Naive thymus-derived CD4-positive, alpha-beta T cell (primary cell): ENCODE measurements around the gene UBE4B. TPM values are rescaled to one million over a fixed set of nuclear protein-coding genes. Genes with fewer than 3 reads are reported as not detected.
"Not testable (repeated sequence)": the region's sequence is repeated elsewhere in the genome, so short reads cannot be mapped to it uniquely, and the experiment has no call there.

Source experiments
- ATAC-seq: fragments of 150-1000 bp; cut with Tn5 transposase; 2 replicates; pipeline ENCODE4 v1.10.0; 2021; ENCODE audit warnings: mild to moderate bottlenecking, moderate library complexity
- CTCF ChIA-PET: fragments of 350-600 bp; sonication (Branson Sonifier 250); formaldehyde crosslinking; loops from one replicate; lab custom pipeline; 2021; ENCODE audit warnings: antibody characterized with exemption; lab: Charles Lee
- POLR2A ChIA-PET: fragments of 350-600 bp; sonication (Branson Sonifier 250); formaldehyde crosslinking; loops from one replicate; lab custom pipeline; 2021; ENCODE audit warnings: antibody characterized with exemption, inconsistent platforms; lab: Charles Lee
- DNase-seq, 9 donors: peaks; one replicate each; pipeline versions ENCODE4 v3.0.0 to v3.0.0-alpha.2; 2020 to 2022; ENCODE audit warnings: mixed read lengths in 1 of 9
- H3K27ac ChIP-seq: one replicate; pipeline ENCODE4 v1.7.0; 2013; ENCODE audit warnings: mild to moderate bottlenecking, low read depth, low read length, moderate library complexity
- H3K27me3 ChIP-seq, 2 donors: one replicate each; pipeline ENCODE4 v1.7.0; 2013; ENCODE audit warnings: low read length in 2 of 2, mild to moderate bottlenecking in 2 of 2, moderate library complexity in 2 of 2; ENCODE audit not compliant: control insufficient read depth in 2 of 2, insufficient read depth in 2 of 2
- H3K36me3 ChIP-seq, 3 experiments: 1 replicate in 2 of 3; 2 replicates in 1 of 3; pipeline ENCODE4 v1.7.0; 2013; ENCODE audit warnings: low read length in 3 of 3, mild to moderate bottlenecking in 3 of 3, moderate library complexity in 1 of 3; ENCODE audit not compliant: insufficient read depth in 3 of 3, control insufficient read depth in 2 of 3
- H3K4me1 ChIP-seq, 2 donors: one replicate each; pipeline ENCODE4 v1.7.0; 2013; ENCODE audit warnings: low read length in 2 of 2, mild to moderate bottlenecking in 2 of 2, moderate library complexity in 1 of 2; ENCODE audit not compliant: control insufficient read depth in 2 of 2, insufficient read depth in 2 of 2
- H3K4me3 ChIP-seq: 2 replicates; pipeline ENCODE4 v1.7.0; 2013; ENCODE audit warnings: mild to moderate bottlenecking, low read length
- H3K9me3 ChIP-seq, 3 experiments: 1 replicate in 2 of 3; 2 replicates in 1 of 3; pipeline ENCODE4 v1.7.0; 2013; ENCODE audit warnings: low read length in 3 of 3; ENCODE audit not compliant: control insufficient read depth in 2 of 3
- H3K27ac Mint-ChIP-seq, 9 donors: one replicate each; pipeline ENCODE4 v1.8.0; 2020 to 2022; ENCODE audit warnings: mixed read lengths in 9 of 9, mild to moderate bottlenecking in 8 of 9, moderate library complexity in 5 of 9, inconsistent platforms in 2 of 9
- H3K27me3 Mint-ChIP-seq, 5 donors: one replicate each; pipeline ENCODE4 v1.8.0; 2021 to 2022; ENCODE audit warnings: mixed read lengths in 5 of 5, mild to moderate bottlenecking in 1 of 5
- H3K36me3 Mint-ChIP-seq, 5 donors: one replicate each; pipeline ENCODE4 v1.8.0; 2020 to 2022; ENCODE audit warnings: mixed read lengths in 5 of 5, mild to moderate bottlenecking in 3 of 5, inconsistent platforms in 1 of 5
- H3K4me1 Mint-ChIP-seq, 7 donors: one replicate each; pipeline ENCODE4 v1.8.0; 2020 to 2022; ENCODE audit warnings: mixed read lengths in 7 of 7, mild to moderate bottlenecking in 3 of 7, inconsistent platforms in 1 of 7
- H3K4me3 Mint-ChIP-seq, 10 donors: one replicate each; pipeline ENCODE4 v1.8.0; 2020 to 2022; ENCODE audit warnings: mild to moderate bottlenecking in 10 of 10, mixed read lengths in 10 of 10, moderate library complexity in 6 of 10, inconsistent platforms in 2 of 10
- H3K9me3 Mint-ChIP-seq, 11 donors: one replicate each; pipeline ENCODE4 v1.8.0; 2020 to 2022; ENCODE audit warnings: mixed read lengths in 11 of 11, mild to moderate bottlenecking in 4 of 11, inconsistent platforms in 1 of 11, moderate library complexity in 1 of 11
- intact Hi-C, 2 donors: fragments of 100-400 bp; cut with micrococcal nuclease; formaldehyde crosslinking; loops; one replicate each; pipeline ENCODE4 v1.15.1; 2023
- polyA plus RNA-seq, 2 donors: library from polyadenylated mRNA; unstranded; fragments of 300-500 nt; fragmentation: Illumina TruSeq; gene quantifications; one replicate each; pipeline ENCODE4 v1.2.3, GENCODE V29; 2021
- total RNA-seq, 6 experiments: library from RNA in 5 of 6; stranded (reverse) in 5 of 6; gene quantifications; 1 replicate in 5 of 6; 2 replicates in 1 of 6; pipeline ENCODE4 v1.2.3 and lab custom pipeline; 2021 to 2026

The UBE4B gene
- total and polyA plus RNA-seq, 7 experiments from 2014 or later = 7.5 to 48.3 (median 39.2) TPM

- Mint-ChIP-seq H3K36me3 (peaks cover 0 to 4% (median 2%) of the 10 kb centered on the region in 5 donors), H3K27me3 (peaks cover 16 to 44% (median 26%) of the 10 kb centered on the region in 5 donors), H3K9me3 (peaks cover 0 to 1% (median 0%) of the 10 kb centered on the region in 11 donors), H3K4me1 (peaks cover 6 to 15% (median 10%) of the 10 kb centered on the region in 7 donors), H3K27ac (no peak overlapping the region), H3K4me3 (no peak overlapping the region)
- ChIA-PET CTCF (no interaction called here), POLR2A (no interaction called here)
- DNase-seq (no peak), ATAC-seq (no peak)
- no peaks in the 10 kb centered on the region for H3K36me3 ChIP-seq
- no peaks in the 10 kb centered on the region for H3K4me1 ChIP-seq
- H3K27ac ChIP-seq = no peak overlapping the region
- H3K9me3 ChIP-seq = no peaks in the 10 kb centered on the region
- no peak overlapping the region for H3K4me3 ChIP-seq
- intact Hi-C loops = no loop called here
- H3K27me3 ChIP-seq = peaks cover 0 to 2% of the 10 kb centered on the region in 2 donors
These were observed 39.1 kb upstream of the UBE4B start for GRCh38 chr1:9993561-9994075.

- Mint-ChIP-seq H3K36me3 (peaks cover 0 to 4% (median 3%) of the 10 kb centered on the region in 5 donors), H3K9me3 (peaks cover 0 to 1% (median 0%) of the 10 kb centered on the region in 11 donors), H3K4me1 (peaks cover 4 to 18% (median 10%) of the 10 kb centered on the region in 7 donors), H3K4me3 (peak within 1 kb of the TSS; percentile 79 to 96 (median 86)), H3K27ac (no peak within 1 kb of the TSS), H3K27me3 (peaks cover 29 to 53% (median 37%) of the 10 kb centered on the region in 5 donors)
- ATAC-seq = peak; percentile 50
- peak in 6 of 9 donors; percentile 4 to 22 (median 7) for DNase-seq
- intact Hi-C loops = no loop called here
- ChIA-PET POLR2A (no interaction called here), CTCF (no interaction called here)
- Histone ChIP-seq H3K27ac (no peak within 1 kb of the TSS), H3K27me3 (peaks cover 0 to 3% of the 10 kb centered on the region in 2 donors), H3K36me3 (no peaks in the 10 kb centered on the region), H3K9me3 (no peaks in the 10 kb centered on the region), H3K4me3 (no peak within 1 kb of the TSS), H3K4me1 (no peaks in the 10 kb centered on the region)
These were observed 35.9 kb upstream of the UBE4B start, which contains the start of gene RBP7 for GRCh38 chr1:9996624-9997582. Gene RBP7, plus strand, starts transcription at chr1:9997228. Its CDS starts 31 bp downstream, at chr1:9997259.

- H3K27ac Mint-ChIP-seq = no peak overlapping the region
- ATAC-seq (no peak), DNase-seq (no peak)
- peaks cover 0 to 3% of the 10 kb centered on the region in 2 donors for H3K27me3 ChIP-seq
- no peaks in the 10 kb centered on the region for H3K4me1 ChIP-seq
- no peak overlapping the region for H3K4me3 ChIP-seq
- H3K4me1 Mint-ChIP-seq = peaks cover 4 to 18% (median 10%) of the 10 kb centered on the region in 7 donors
- POLR2A ChIA-PET = no interaction called here
- no peaks in the 10 kb centered on the region for H3K9me3 ChIP-seq
- CTCF ChIA-PET = no interaction called here
- H3K9me3 Mint-ChIP-seq = no peaks in the 10 kb centered on the region
- peaks cover 26 to 39% (median 32%) of the 10 kb centered on the region in 5 donors for H3K27me3 Mint-ChIP-seq
- no peak overlapping the region for H3K4me3 Mint-ChIP-seq
- H3K36me3 ChIP-seq = no peaks in the 10 kb centered on the region
- intact Hi-C loops = no loop called here
- H3K27ac ChIP-seq = no peak overlapping the region
- H3K36me3 Mint-ChIP-seq = peaks cover 0 to 4% (median 0%) of the 10 kb centered on the region in 5 donors
These were observed 31.6 kb upstream of the UBE4B start for GRCh38 chr1:10001016-10001665.

GRCh38 chr1:10005248-10005647 is 27.5 kb upstream of the UBE4B start:
- CTCF ChIA-PET, H3K4me1 Mint-ChIP-seq: not testable (repeated sequence)

GRCh38 chr1:10007169-10007568 is 25.6 kb upstream of the UBE4B start:
- Histone ChIP-seq H3K27me3 (no peaks in the 10 kb centered on the region), H3K4me3 (no peak overlapping the region), H3K4me1 (no peaks in the 10 kb centered on the region), H3K9me3 (no peaks in the 10 kb centered on the region), H3K36me3 (no peaks in the 10 kb centered on the region), H3K27ac (no peak overlapping the region)
- Mint-ChIP-seq H3K27ac (no peak overlapping the region), H3K36me3 (no peaks in the 10 kb centered on the region), H3K4me1 (no peaks in the 10 kb centered on the region), H3K4me3 (no peak overlapping the region), H3K9me3 (no peaks in the 10 kb centered on the region), H3K27me3 (peaks cover 0 to 10% (median 5%) of the 10 kb centered on the region in 5 donors)
- no peak for ATAC-seq
- intact Hi-C loops = no loop called here
- DNase-seq = no peak
- ChIA-PET CTCF (no interaction called here), POLR2A (interaction anchor here (0.6 kb wide), 1 partner anchor 373 kb away, joined by 6 read pairs; no protein-coding TSS in a partner anchor)

More at GRCh38 chr1:10005248-10005647, 27.5 kb upstream of the UBE4B start:
- H3K4me3 ChIP-seq, ATAC-seq, H3K36me3 Mint-ChIP-seq, intact Hi-C loops, H3K4me3 Mint-ChIP-seq, DNase-seq, H3K9me3 ChIP-seq, H3K27ac Mint-ChIP-seq, H3K36me3 ChIP-seq, H3K9me3 Mint-ChIP-seq, H3K4me1 ChIP-seq, H3K27ac ChIP-seq, H3K27me3 ChIP-seq, POLR2A ChIA-PET: not testable (repeated sequence)
- H3K27me3 Mint-ChIP-seq = peaks cover 5 to 14% (median 13%) of the 10 kb centered on the region in 5 donors

- ChIA-PET CTCF (no interaction called here), POLR2A (no interaction called here)
- H3K27ac Mint-ChIP-seq = no peak overlapping the region
- Histone ChIP-seq H3K9me3 (no peaks in the 10 kb centered on the region), H3K27me3 (no peaks in the 10 kb centered on the region), H3K36me3 (no peaks in the 10 kb centered on the region), H3K4me3 (no peak overlapping the region), H3K4me1 (no peaks in the 10 kb centered on the region), H3K27ac (no peak overlapping the region)
- H3K4me1 Mint-ChIP-seq = peaks cover 0 to 6% (median 0%) of the 10 kb centered on the region in 7 donors
- no peak overlapping the region for H3K4me3 Mint-ChIP-seq
- no peak for DNase-seq
- no peak for ATAC-seq
- intact Hi-C loops = no loop called here
- H3K9me3 Mint-ChIP-seq = no peaks in the 10 kb centered on the region
- H3K27me3 Mint-ChIP-seq = peaks cover 0 to 3% (median 0%) of the 10 kb centered on the region in 5 donors
- no peaks in the 10 kb centered on the region for H3K36me3 Mint-ChIP-seq
These were observed 18.7 kb upstream of the UBE4B start for GRCh38 chr1:10014016-10014415.
